Caco-2 (cell line): ENCODE results near the gene PTPN14. TPM values are rescaled to one million over a fixed set of nuclear protein-coding genes. Genes with fewer than 3 reads are reported as not detected.

Experiments used
- BruUV-seq: library from RNA; stranded (reverse); fragments of 400-500 nt; replicated peaks from 2 replicates; lab custom pipeline; 2021; lab: Mats Ljungman, UMichigan
- CTCF ChIA-PET: fragments of 300-600 bp; sonication (Branson Sonifier 250); formaldehyde crosslinking; loops from one replicate; lab custom pipeline; 2022; ENCODE audit warnings: antibody characterized with exemption; lab: Charles Lee
- POLR2A ChIA-PET: fragments of 300-600 bp; sonication (Branson Sonifier 250); formaldehyde crosslinking; loops from one replicate; lab custom pipeline; 2022; ENCODE audit warnings: antibody characterized with exemption; lab: Charles Lee
- DNase-seq, 2 experiments: peaks; one replicate each; pipeline versions ENCODE4 v3.0.0 to v3.0.0-alpha.2; 2020 to 2022
- H3K27me3 ChIP-seq: replicated peaks from 2 replicates; pipeline ENCODE4 v1.6.0; 2011; ENCODE audit warnings: low read length; ENCODE audit not compliant: control insufficient read depth, insufficient read depth
- H3K36me3 ChIP-seq: 2 replicates; pipeline ENCODE4 v1.5.1; 2011; ENCODE audit warnings: low read length; ENCODE audit not compliant: control insufficient read depth, insufficient read depth
- H3K4me1 ChIP-seq: fragments of 250-450 bp; sonication (Bioruptor Pico); 2 replicates; pipeline ENCODE4 v1.5.1; 2020; ENCODE audit warnings: mild to moderate bottlenecking
- H3K4me3 ChIP-seq: 2 replicates; pipeline ENCODE4 v1.5.1; 2011; ENCODE audit warnings: low read depth, mild to moderate bottlenecking, control low read depth, low read length
- H3K9me3 ChIP-seq: fragments of 250-450 bp; sonication (Bioruptor Pico); 2 replicates; pipeline ENCODE4 v1.5.1; 2020; ENCODE audit warnings: mild to moderate bottlenecking, moderate library complexity
- H3K27ac Mint-ChIP-seq: one replicate; pipeline ENCODE4 v1.8.0; 2022; ENCODE audit warnings: mixed read lengths; ENCODE audit not compliant: unreplicated experiment
- H3K27me3 Mint-ChIP-seq: one replicate; pipeline ENCODE4 v1.8.0; 2022; ENCODE audit warnings: mixed read lengths; ENCODE audit not compliant: insufficient read depth, unreplicated experiment
- H3K36me3 Mint-ChIP-seq: one replicate; pipeline ENCODE4 v1.8.0; 2022; ENCODE audit warnings: mild to moderate bottlenecking, mixed read lengths; ENCODE audit not compliant: insufficient read depth, unreplicated experiment
- H3K4me1 Mint-ChIP-seq: one replicate; pipeline ENCODE4 v1.8.0; 2022; ENCODE audit warnings: low read depth, mixed read lengths; ENCODE audit not compliant: unreplicated experiment
- H3K4me3 Mint-ChIP-seq: one replicate; pipeline ENCODE4 v1.8.0; 2022; ENCODE audit warnings: mild to moderate bottlenecking, moderate library complexity, mixed read lengths; ENCODE audit not compliant: unreplicated experiment
- H3K9me3 Mint-ChIP-seq: one replicate; pipeline ENCODE4 v1.8.0; 2022; ENCODE audit warnings: mixed read lengths; ENCODE audit not compliant: unreplicated experiment
- intact Hi-C: fragments of 100-400 bp; cut with micrococcal nuclease; formaldehyde crosslinking; loops from one replicate; pipeline ENCODE4 v1.10.0; 2022; ENCODE audit not compliant: unreplicated experiment
- total RNA-seq: library from RNA; stranded (reverse); gene quantifications from 2 replicates; pipeline ENCODE4 v1.2.3, GENCODE V29; 2022
- TF ChIP-seq, protein P1 (sequence below), 2 experiments: fragments of 200-600 bp in 1 of 2; IDR thresholded peaks; 1 replicate in 1 of 2; 2 replicates in 1 of 2; pipeline versions ENCODE4 v1.5.1 to v1.8.0; 2011 to 2022; ENCODE audit warnings: antibody characterized with exemption in 1 of 2, control low read depth in 1 of 2, inconsistent platforms in 1 of 2, low read depth in 1 of 2, low read length in 1 of 2, mild to moderate bottlenecking in 1 of 2, moderate library complexity in 1 of 2; ENCODE audit not compliant: insufficient read depth in 1 of 2, severe bottlenecking in 1 of 2, unreplicated experiment in 1 of 2

The PTPN14 gene
- total RNA-seq, 1 experiment from 2014 or later = 103 TPM

DNA sequence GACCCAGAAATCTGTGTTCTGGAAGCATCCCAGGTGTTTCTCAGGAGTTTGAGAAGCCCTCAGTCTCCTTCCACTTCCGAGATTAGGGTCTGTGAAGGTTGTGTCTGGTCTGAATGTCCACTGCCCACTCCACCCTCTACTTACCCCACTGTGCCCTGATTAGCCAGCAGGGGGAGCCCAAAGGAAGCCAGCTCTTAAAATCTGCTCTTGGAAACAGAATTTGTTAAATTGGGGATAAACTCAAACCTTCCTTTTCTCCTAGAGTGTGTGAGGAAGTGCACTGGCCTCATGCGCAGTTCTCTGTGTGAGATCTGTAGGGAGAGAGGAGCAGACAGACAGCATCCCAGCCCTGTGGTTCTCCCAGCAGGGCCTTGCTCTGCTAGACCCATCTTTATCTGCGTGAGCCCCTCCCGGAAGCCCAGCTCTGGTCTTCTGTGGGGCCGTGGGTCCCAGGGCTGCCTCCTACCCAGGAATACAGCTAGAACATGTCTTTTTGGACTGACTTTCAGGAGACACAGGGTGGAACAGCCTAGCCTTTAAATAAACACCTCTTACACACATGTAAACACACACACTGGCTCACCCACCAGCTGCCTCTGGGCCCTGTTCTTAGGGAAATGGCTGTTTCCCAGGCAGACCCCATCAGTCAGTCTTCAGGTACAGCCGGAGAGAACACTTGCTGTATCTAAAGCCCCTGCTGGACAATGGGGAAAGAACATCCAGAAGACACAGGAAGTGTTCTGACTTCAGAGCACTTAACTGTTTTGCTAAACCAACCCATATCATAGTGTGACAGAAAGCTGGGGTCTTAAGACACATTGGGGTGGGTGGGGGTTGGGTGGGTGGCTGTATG lies 218.2 kb downstream of the PTPN14 start:
- TF ChIP-seq, protein P1, sequence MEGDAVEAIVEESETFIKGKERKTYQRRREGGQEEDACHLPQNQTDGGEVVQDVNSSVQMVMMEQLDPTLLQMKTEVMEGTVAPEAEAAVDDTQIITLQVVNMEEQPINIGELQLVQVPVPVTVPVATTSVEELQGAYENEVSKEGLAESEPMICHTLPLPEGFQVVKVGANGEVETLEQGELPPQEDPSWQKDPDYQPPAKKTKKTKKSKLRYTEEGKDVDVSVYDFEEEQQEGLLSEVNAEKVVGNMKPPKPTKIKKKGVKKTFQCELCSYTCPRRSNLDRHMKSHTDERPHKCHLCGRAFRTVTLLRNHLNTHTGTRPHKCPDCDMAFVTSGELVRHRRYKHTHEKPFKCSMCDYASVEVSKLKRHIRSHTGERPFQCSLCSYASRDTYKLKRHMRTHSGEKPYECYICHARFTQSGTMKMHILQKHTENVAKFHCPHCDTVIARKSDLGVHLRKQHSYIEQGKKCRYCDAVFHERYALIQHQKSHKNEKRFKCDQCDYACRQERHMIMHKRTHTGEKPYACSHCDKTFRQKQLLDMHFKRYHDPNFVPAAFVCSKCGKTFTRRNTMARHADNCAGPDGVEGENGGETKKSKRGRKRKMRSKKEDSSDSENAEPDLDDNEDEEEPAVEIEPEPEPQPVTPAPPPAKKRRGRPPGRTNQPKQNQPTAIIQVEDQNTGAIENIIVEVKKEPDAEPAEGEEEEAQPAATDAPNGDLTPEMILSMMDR (IDR thresholded peaks at IDR 0.05; ENCODE audit: insufficient read depth in 1 of 2, low read depth in 1 of 2, low read length in 1 of 2, severe bottlenecking in 1 of 2, unreplicated experiment in 1 of 2) = peak; percentile 74 to 92
- Mint-ChIP-seq H3K36me3 (peaks cover 99% of the 10 kb centered on the region), H3K4me3 (no peak overlapping the region), H3K4me1 (peaks cover 46% of the 10 kb centered on the region), H3K27me3 (no peaks in the 10 kb centered on the region), H3K9me3 (no peaks in the 10 kb centered on the region), H3K27ac (peak overlapping the region; percentile 73)
- intact Hi-C loops = loop anchor here (1.0 to 5.0 kb wide), 4 partner anchors 119 to 296 kb away; partner anchors contain the start of gene CENPF
- POLR2A ChIA-PET = no interaction called here
- Histone ChIP-seq H3K4me1 (peaks cover 32% of the 10 kb centered on the region), H3K4me3 (no peak overlapping the region), H3K9me3 (no peaks in the 10 kb centered on the region), H3K36me3 (peaks cover 6% of the 10 kb centered on the region), H3K27me3 (no peaks in the 10 kb centered on the region)
- CTCF ChIA-PET = interaction anchor here (0.6 to 3.4 kb wide), 25 partner anchors 8 to 295 kb away, joined by 3 to 49 read pairs (median 6); partner anchors contain the start of genes CENPF and PTPN14
- no TSS peak for BruUV-seq
- DNase-seq = peak; percentile 59 to 71

DNA sequence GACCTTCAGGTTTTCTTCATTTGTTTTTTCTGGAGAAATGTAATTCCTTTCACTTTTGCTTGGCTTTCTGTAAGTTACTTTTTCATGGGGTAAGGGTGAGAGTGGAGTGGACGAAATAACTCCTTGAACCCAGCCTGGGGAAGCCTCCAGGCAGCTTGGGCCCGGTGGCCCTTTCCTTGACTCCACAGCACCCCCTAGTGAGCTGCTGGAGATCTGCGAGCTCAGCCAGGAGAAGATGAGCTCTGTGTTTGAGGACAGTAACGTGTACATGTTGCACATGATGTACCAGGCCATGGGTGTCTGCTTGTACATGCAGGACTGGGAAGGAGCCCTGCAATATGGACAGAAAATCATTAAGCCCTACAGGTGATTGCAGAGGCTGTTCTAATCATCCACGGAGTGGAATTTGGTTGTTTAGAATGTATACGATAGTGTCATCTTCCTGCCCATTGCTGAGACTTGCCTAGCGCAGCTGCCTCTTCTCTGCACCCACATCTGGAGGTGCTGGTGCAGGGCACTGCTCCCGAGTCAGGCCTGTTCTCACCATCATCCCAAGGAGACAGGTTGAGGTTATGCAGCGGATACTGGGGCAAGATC lies 219.5 kb downstream of the PTPN14 start:
- POLR2A ChIA-PET = interaction anchor here (0.8 kb wide), 1 partner anchor 49 kb away, joined by 3 read pairs; no protein-coding TSS in a partner anchor
- peaks cover 6% of the 10 kb centered on the region for H3K36me3 ChIP-seq
- peak overlapping the region; percentile 63 for H3K27ac Mint-ChIP-seq

More for the DNA sequence above, 219.5 kb downstream of the PTPN14 start:
- H3K4me1 Mint-ChIP-seq = peaks cover 49% of the 10 kb centered on the region
- no peaks in the 10 kb centered on the region for H3K27me3 ChIP-seq
- H3K9me3 ChIP-seq = no peaks in the 10 kb centered on the region
- DNase-seq = peak; percentile 46 to 72
- H3K4me1 ChIP-seq = peaks cover 32% of the 10 kb centered on the region
- no peaks in the 10 kb centered on the region for H3K27me3 Mint-ChIP-seq
- H3K4me3 Mint-ChIP-seq = peak overlapping the region; percentile 32
- peaks cover 99% of the 10 kb centered on the region for H3K36me3 Mint-ChIP-seq
- CTCF ChIA-PET = interaction anchor here (0.6 to 3.4 kb wide), 30 partner anchors 9 to 344 kb away, joined by 3 to 49 read pairs (median 5); partner anchors contain the start of genes CENPF, PROX1, PTPN14 and SMYD2
- H3K9me3 Mint-ChIP-seq = no peaks in the 10 kb centered on the region
- no peak overlapping the region for H3K4me3 ChIP-seq
- TF ChIP-seq, protein P1 (IDR thresholded peaks at IDR 0.05; ENCODE audit: insufficient read depth in 1 of 2, low read depth in 1 of 2, low read length in 1 of 2, severe bottlenecking in 1 of 2, unreplicated experiment in 1 of 2) = peak; percentile 82 to 85
- TSS peak; percentile 5 for BruUV-seq
- intact Hi-C loops = loop anchor here (2.0 to 5.0 kb wide), 2 partner anchors 270 to 297 kb away; partner anchors contain the start of gene CENPF
